OCI-LY1 (cell line): ENCODE data around the gene ARHGAP20.

ENCODE experiments used
- H2AFZ ChIP-seq: fragments of 200-600 bp; sonication (generic), shearing (Covaris generic); 2 replicates; pipeline ENCODE4 v1.6.0; 2014; ENCODE audit warnings: antibody characterized with exemption, mild to moderate bottlenecking, low read length
- H3F3A ChIP-seq: fragments of 200-600 bp; sonication (generic), shearing (Covaris generic); 2 replicates; pipeline ENCODE4 v1.6.0; 2014; ENCODE audit warnings: mild to moderate bottlenecking, antibody characterized with exemption, low read length, moderate library complexity; ENCODE audit not compliant: insufficient read depth
- H3K27ac ChIP-seq: fragments of 200-600 bp; sonication (generic); 2 replicates; pipeline ENCODE4 v1.5.1; 2014; ENCODE audit warnings: low read length, mixed run types, mild to moderate bottlenecking, low read depth; ENCODE audit not compliant: poor library complexity, severe bottlenecking
- H3K27me3 ChIP-seq: fragments of 200-600 bp; sonication (generic); 2 replicates; pipeline ENCODE4 v1.6.0; 2014; ENCODE audit warnings: antibody characterized with exemption, mild to moderate bottlenecking, low read length, moderate library complexity; ENCODE audit not compliant: insufficient read depth
- H3K36me3 ChIP-seq: fragments of 200-600 bp; sonication (generic); 2 replicates; pipeline ENCODE4 v1.6.1; 2014; ENCODE audit warnings: mild to moderate bottlenecking, antibody characterized with exemption, low read length, moderate library complexity, mixed read lengths; ENCODE audit not compliant: insufficient read depth
- H3K4me1 ChIP-seq: fragments of 200-600 bp; sonication (generic); 2 replicates; pipeline ENCODE4 v1.5.1; 2014; ENCODE audit warnings: mild to moderate bottlenecking, low read length, moderate library complexity; ENCODE audit not compliant: insufficient read depth, severe bottlenecking
- H3K4me2 ChIP-seq: fragments of 200-600 bp; sonication (generic), shearing (Covaris generic); 2 replicates; pipeline ENCODE4 v1.6.1; 2014; ENCODE audit warnings: low read length
- H3K4me3 ChIP-seq: fragments of 200-600 bp; sonication (generic); 2 replicates; pipeline ENCODE4 v1.5.1; 2014; ENCODE audit warnings: low read length, low read depth, mild to moderate bottlenecking, mixed read lengths; ENCODE audit not compliant: poor library complexity, severe bottlenecking
- H3K79me2 ChIP-seq: fragments of 200-600 bp; shearing (Covaris generic); 2 replicates; pipeline ENCODE4 v1.6.1; 2016; ENCODE audit warnings: mixed run types, low read length, mixed read lengths; ENCODE audit not compliant: insufficient read depth
- H3K9ac ChIP-seq: fragments of 200-600 bp; sonication (generic), shearing (Covaris generic); 2 replicates; pipeline ENCODE4 v1.6.1; 2014; ENCODE audit warnings: mild to moderate bottlenecking, low read length, mixed read lengths
- H3K9me2 ChIP-seq: fragments of 200-600 bp; sonication (generic), shearing (Covaris generic); 2 replicates; pipeline ENCODE4 v1.6.1; 2014; ENCODE audit warnings: low read depth, mild to moderate bottlenecking, low read length, mixed read lengths
- H3K9me3 ChIP-seq: fragments of 200-600 bp; shearing (Covaris generic); 2 replicates; pipeline ENCODE4 v1.6.1; 2014; ENCODE audit warnings: low read length, mixed read lengths
- H4K20me1 ChIP-seq: fragments of 200-600 bp; sonication (generic), shearing (Covaris generic); 2 replicates; pipeline ENCODE4 v1.6.0; 2016; ENCODE audit warnings: mild to moderate bottlenecking, low read length; ENCODE audit not compliant: insufficient read depth
- CTCF ChIP-seq: fragments of 200-600 bp; sonication (generic), shearing (Covaris generic); IDR thresholded peaks from 2 replicates; pipeline ENCODE4 v1.5.1; 2017; ENCODE audit warnings: mild to moderate bottlenecking, antibody characterized with exemption, low read length, moderate library complexity, mixed read lengths
- EZH2 ChIP-seq: fragments of 200-600 bp; sonication (generic), shearing (Covaris generic); IDR thresholded peaks from 2 replicates; pipeline ENCODE4 v1.8.0; 2017; ENCODE audit warnings: borderline replicate concordance, mixed run types, mild to moderate bottlenecking, antibody characterized with exemption, low read length, moderate library complexity, mixed read lengths

The ARHGAP20 gene

GRCh38 chr11:110613197-110613918 lies 98.9 kb downstream of the ARHGAP20 start:
- Histone ChIP-seq H3F3A (no peaks in the 10 kb centered on the region), H3K36me3 (no peaks in the 10 kb centered on the region), H3K9me2 (no peaks in the 10 kb centered on the region), H3K4me2 (no peak overlapping the region), H3K79me2 (no peaks in the 10 kb centered on the region), H2AFZ (no peak overlapping the region), H3K4me3 (no peak overlapping the region), H3K9ac (no peak overlapping the region), H3K9me3 (no peaks in the 10 kb centered on the region), H3K27me3 (no peaks in the 10 kb centered on the region), H4K20me1 (no peaks in the 10 kb centered on the region), H3K27ac (no peak overlapping the region), H3K4me1 (no peaks in the 10 kb centered on the region)
- TF ChIP-seq CTCF (no peak), EZH2 (no peak)

- TF ChIP-seq EZH2 (no peak), CTCF (no peak)
- H3K9me2 ChIP-seq, result no peaks in the 10 kb centered on the region
- H2AFZ ChIP-seq, result no peak overlapping the region
- H3K27ac ChIP-seq, result no peak overlapping the region
- no peaks in the 10 kb centered on the region for H3K27me3 ChIP-seq
- H3K9me3 ChIP-seq, result no peaks in the 10 kb centered on the region
- H3K4me3 ChIP-seq, result no peak overlapping the region
- H3F3A ChIP-seq, result no peaks in the 10 kb centered on the region
- no peak overlapping the region for H3K4me2 ChIP-seq
- H4K20me1 ChIP-seq, result no peaks in the 10 kb centered on the region
- H3K79me2 ChIP-seq, result no peaks in the 10 kb centered on the region
- no peak overlapping the region for H3K9ac ChIP-seq
- no peaks in the 10 kb centered on the region for H3K36me3 ChIP-seq
- H3K4me1 ChIP-seq, result no peaks in the 10 kb centered on the region
Observed at GRCh38 chr11:110606415-110606814, 105.8 kb downstream of the ARHGAP20 start.

- Histone ChIP-seq H3K9me3 (peaks cover 16% of the 10 kb centered on the region), H3K27me3 (no peaks in the 10 kb centered on the region)
- no peak for TF ChIP-seq EZH2
- no peak for TF ChIP-seq CTCF
Observed at GRCh38 chr11:110601936-110602335, 110.3 kb downstream of the ARHGAP20 start.

More at GRCh38 chr11:110601936-110602335, 110.3 kb downstream of the ARHGAP20 start:
- H3F3A ChIP-seq, result no peaks in the 10 kb centered on the region
- H3K27ac ChIP-seq, result no peak overlapping the region
- H3K9ac ChIP-seq, result no peak overlapping the region
- no peaks in the 10 kb centered on the region for H4K20me1 ChIP-seq
- 0 out of 2 replicates have a peak, but pooled peaks cover 2% of the 10 kb centered on the region for H3K9me2 ChIP-seq
- no peak overlapping the region for H2AFZ ChIP-seq
- no peaks in the 10 kb centered on the region for H3K79me2 ChIP-seq
- no peak overlapping the region for H3K4me2 ChIP-seq
- H3K36me3 ChIP-seq, result no peaks in the 10 kb centered on the region
- no peak overlapping the region for H3K4me3 ChIP-seq
- H3K4me1 ChIP-seq, result no peaks in the 10 kb centered on the region
